B cell (primary cell): ENCODE measurements around the gene CRYBG3.

Experiments
- EZH2 ChIP-seq: IDR thresholded peaks from 2 replicates; pipeline ENCODE4 v1.6.1; 2012; ENCODE audit warnings: borderline replicate concordance, low read depth, mild to moderate bottlenecking, moderate library complexity, low read length; ENCODE audit not compliant: insufficient read depth, poor library complexity, severe bottlenecking
- TF ChIP-seq, protein P1 (sequence below): fragments of 200-600 bp; IDR thresholded peaks from one replicate; pipeline ENCODE4 v1.8.0; 2022; ENCODE audit warnings: antibody characterized with exemption, mild to moderate bottlenecking

DNA sequence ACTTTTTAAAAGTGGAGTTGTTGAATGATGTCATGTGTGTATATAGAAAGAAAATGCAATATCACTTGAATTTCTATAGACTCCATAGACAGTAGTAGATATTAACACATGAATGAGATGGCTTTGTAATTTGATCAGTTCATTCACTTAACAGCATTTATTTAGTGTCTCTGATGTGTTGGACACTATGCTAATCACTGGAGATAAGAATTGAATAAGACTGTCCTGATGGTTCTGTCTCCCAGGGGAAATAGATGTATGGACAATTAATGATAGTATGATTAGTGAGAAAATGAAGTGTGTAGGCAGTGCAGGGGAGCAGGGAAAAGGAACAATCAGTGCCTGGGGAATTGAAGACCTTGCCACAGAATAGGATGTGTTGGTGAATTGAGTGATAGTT, 77.5 kb downstream of the CRYBG3 start:
- TF ChIP-seq, protein P1, sequence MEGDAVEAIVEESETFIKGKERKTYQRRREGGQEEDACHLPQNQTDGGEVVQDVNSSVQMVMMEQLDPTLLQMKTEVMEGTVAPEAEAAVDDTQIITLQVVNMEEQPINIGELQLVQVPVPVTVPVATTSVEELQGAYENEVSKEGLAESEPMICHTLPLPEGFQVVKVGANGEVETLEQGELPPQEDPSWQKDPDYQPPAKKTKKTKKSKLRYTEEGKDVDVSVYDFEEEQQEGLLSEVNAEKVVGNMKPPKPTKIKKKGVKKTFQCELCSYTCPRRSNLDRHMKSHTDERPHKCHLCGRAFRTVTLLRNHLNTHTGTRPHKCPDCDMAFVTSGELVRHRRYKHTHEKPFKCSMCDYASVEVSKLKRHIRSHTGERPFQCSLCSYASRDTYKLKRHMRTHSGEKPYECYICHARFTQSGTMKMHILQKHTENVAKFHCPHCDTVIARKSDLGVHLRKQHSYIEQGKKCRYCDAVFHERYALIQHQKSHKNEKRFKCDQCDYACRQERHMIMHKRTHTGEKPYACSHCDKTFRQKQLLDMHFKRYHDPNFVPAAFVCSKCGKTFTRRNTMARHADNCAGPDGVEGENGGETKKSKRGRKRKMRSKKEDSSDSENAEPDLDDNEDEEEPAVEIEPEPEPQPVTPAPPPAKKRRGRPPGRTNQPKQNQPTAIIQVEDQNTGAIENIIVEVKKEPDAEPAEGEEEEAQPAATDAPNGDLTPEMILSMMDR, result no peak
- TF ChIP-seq EZH2, result no peak
